ENCODE results near the gene DNASE1L3.

GRCh38 chr3:58143417-58144055 is 67.2 kb downstream of the DNASE1L3 start:
- TF ChIP-seq, protein P1, sequence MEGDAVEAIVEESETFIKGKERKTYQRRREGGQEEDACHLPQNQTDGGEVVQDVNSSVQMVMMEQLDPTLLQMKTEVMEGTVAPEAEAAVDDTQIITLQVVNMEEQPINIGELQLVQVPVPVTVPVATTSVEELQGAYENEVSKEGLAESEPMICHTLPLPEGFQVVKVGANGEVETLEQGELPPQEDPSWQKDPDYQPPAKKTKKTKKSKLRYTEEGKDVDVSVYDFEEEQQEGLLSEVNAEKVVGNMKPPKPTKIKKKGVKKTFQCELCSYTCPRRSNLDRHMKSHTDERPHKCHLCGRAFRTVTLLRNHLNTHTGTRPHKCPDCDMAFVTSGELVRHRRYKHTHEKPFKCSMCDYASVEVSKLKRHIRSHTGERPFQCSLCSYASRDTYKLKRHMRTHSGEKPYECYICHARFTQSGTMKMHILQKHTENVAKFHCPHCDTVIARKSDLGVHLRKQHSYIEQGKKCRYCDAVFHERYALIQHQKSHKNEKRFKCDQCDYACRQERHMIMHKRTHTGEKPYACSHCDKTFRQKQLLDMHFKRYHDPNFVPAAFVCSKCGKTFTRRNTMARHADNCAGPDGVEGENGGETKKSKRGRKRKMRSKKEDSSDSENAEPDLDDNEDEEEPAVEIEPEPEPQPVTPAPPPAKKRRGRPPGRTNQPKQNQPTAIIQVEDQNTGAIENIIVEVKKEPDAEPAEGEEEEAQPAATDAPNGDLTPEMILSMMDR (IDR thresholded peaks at IDR 0.05; ENCODE audit: insufficient read depth, low read length, poor library complexity, severe bottlenecking): no peak
- TF ChIP-seq EZH2phosphoT487 (conservative IDR thresholded peaks at IDR 0.05; ENCODE audit: low read length): no peak
